Measurements from ENCODE around the gene POLR2H.

POLR2H gene

GRCh38 chr3:184371570-184372018 lies 10.1 kb downstream of the POLR2H start:
- peak; percentile 97 for DNase-seq (ENCODE audit: low spot score)

- no peak for DNase-seq (ENCODE audit: low spot score)
Observed at GRCh38 chr3:184372296-184372821, 10.8 kb downstream of the POLR2H start.

GRCh38 chr3:184372911-184373310 lies 11.4 kb downstream of the POLR2H start:
- no peak for DNase-seq (ENCODE audit: low spot score)

- DNase-seq (ENCODE audit: low spot score), result no peak
Observed at GRCh38 chr3:184373422-184373821, 11.9 kb downstream of the POLR2H start.

GRCh38 chr3:184375747-184376461 lies 14.4 kb downstream of the POLR2H start:
- DNase-seq (ENCODE audit: low spot score), result no peak

- no peak for DNase-seq (ENCODE audit: low spot score)
Observed at GRCh38 chr3:184377374-184377773, 15.9 kb downstream of the POLR2H start.

- no peak for DNase-seq (ENCODE audit: low spot score)
Observed at GRCh38 chr3:184377882-184378445, 16.5 kb downstream of the POLR2H start, which contains the start of gene THPO. Gene THPO, minus strand, starts transcription at chr3:184378207. Its CDS starts 1,948 bp downstream, at chr3:184376259.

GRCh38 chr3:184378651-184379357 lies 17.3 kb downstream of the POLR2H start:
- DNase-seq (ENCODE audit: low spot score), result no peak

GRCh38 chr3:184379358-184380184 lies 18.1 kb downstream of the POLR2H start, which contains the start of gene CHRD:
Gene CHRD, plus strand, starts transcription at chr3:184380054. Its CDS starts 265 bp downstream, at chr3:184380319.
- DNase-seq (ENCODE audit: low spot score), result no peak

GRCh38 chr3:184380185-184380626 lies 18.7 kb downstream of the POLR2H start:
- no peak for DNase-seq (ENCODE audit: low spot score)

GRCh38 chr3:184380627-184381260 lies 19.2 kb downstream of the POLR2H start:
- DNase-seq (ENCODE audit: low spot score), result no peak

- no peak for DNase-seq (ENCODE audit: low spot score)
Observed at GRCh38 chr3:184381261-184382224, 20.0 kb downstream of the POLR2H start.

GRCh38 chr3:184382326-184383032 lies 21.0 kb downstream of the POLR2H start:
- no peak for DNase-seq (ENCODE audit: low spot score)

- DNase-seq (ENCODE audit: low spot score), result no peak
Observed at GRCh38 chr3:184383033-184383740, 21.7 kb downstream of the POLR2H start.

GRCh38 chr3:184384342-184384741 lies 22.8 kb downstream of the POLR2H start:
- DNase-seq (ENCODE audit: low spot score), result no peak

GRCh38 chr3:184384856-184385422 lies 23.4 kb downstream of the POLR2H start:
- DNase-seq (ENCODE audit: low spot score), result no peak

GRCh38 chr3:184386047-184386806 lies 24.7 kb downstream of the POLR2H start:
- DNase-seq (ENCODE audit: low spot score), result no peak
